Mesenchymal stem cell (in vitro differentiated cells and primary cell): ENCODE measurements around the gene PPP1R3F.
A peak's percentile ranks its signal among the peaks of the same experiment; 100 is the strongest.

Source experiments
- DNase-seq: peaks from one replicate; pipeline ENCODE4 v3.0.0-alpha.2; 2013
- H2AFZ ChIP-seq: one replicate; pipeline ENCODE4 v1.6.1; 2013; ENCODE audit warnings: low read depth, mild to moderate bottlenecking, control low read depth, inconsistent platforms, low read length, moderate library complexity
- H2AK5ac ChIP-seq: 2 replicates; pipeline ENCODE4 v1.6.1; 2013; ENCODE audit warnings: low read length, moderate library complexity, mild to moderate bottlenecking, inconsistent platforms; ENCODE audit not compliant: severe bottlenecking
- H2BK120ac ChIP-seq: one replicate; pipeline ENCODE4 v1.6.1; 2013; ENCODE audit warnings: low read depth, mild to moderate bottlenecking, inconsistent platforms, low read length, moderate library complexity
- H2BK12ac ChIP-seq, 2 experiments: one replicate each; pipeline ENCODE4 v1.6.1; 2013; ENCODE audit warnings: inconsistent platforms in 2 of 2, low read length in 2 of 2, mild to moderate bottlenecking in 2 of 2, moderate library complexity in 2 of 2, control low read depth in 1 of 2
- H2BK15ac ChIP-seq: one replicate; pipeline ENCODE4 v1.6.1; 2013; ENCODE audit warnings: mild to moderate bottlenecking, low read depth, inconsistent platforms; ENCODE audit not compliant: poor library complexity, severe bottlenecking
- H2BK5ac ChIP-seq: 2 replicates; pipeline ENCODE4 v1.6.1; 2013; ENCODE audit warnings: low read depth, mild to moderate bottlenecking, low read length, control low read depth, inconsistent platforms; ENCODE audit not compliant: poor library complexity, severe bottlenecking
- H3K14ac ChIP-seq, 2 experiments: one replicate each; pipeline ENCODE4 v1.6.1; 2013; ENCODE audit warnings: inconsistent platforms in 2 of 2, low read length in 2 of 2, control low read depth in 1 of 2, mild to moderate bottlenecking in 1 of 2, moderate library complexity in 1 of 2
- H3K18ac ChIP-seq, 2 experiments: one replicate each; pipeline ENCODE4 v1.6.1; 2013; ENCODE audit warnings: inconsistent platforms in 2 of 2, low read length in 2 of 2, control low read depth in 1 of 2, low read depth in 1 of 2, mild to moderate bottlenecking in 1 of 2
- H3K23ac ChIP-seq, 2 experiments: one replicate each; pipeline ENCODE4 v1.6.1; 2013; ENCODE audit warnings: inconsistent platforms in 2 of 2, low read length in 2 of 2, mild to moderate bottlenecking in 2 of 2, moderate library complexity in 2 of 2, control low read depth in 1 of 2
- H3K27ac ChIP-seq: 2 replicates; pipeline ENCODE4 v1.5.1; 2013; ENCODE audit warnings: mild to moderate bottlenecking, moderate library complexity, low read length, control low read depth, inconsistent platforms; ENCODE audit not compliant: poor library complexity, severe bottlenecking
- H3K27me3 ChIP-seq, 2 experiments: 2 replicates each; pipeline versions ENCODE4 v1.6.1 to v1.7.0; 2013; ENCODE audit warnings: low read length in 2 of 2, mild to moderate bottlenecking in 2 of 2, moderate library complexity in 2 of 2, control low read depth in 1 of 2, inconsistent platforms in 1 of 2; ENCODE audit not compliant: control insufficient read depth in 1 of 2, insufficient read depth in 1 of 2
- H3K36me3 ChIP-seq, 2 experiments: 2 replicates each; pipeline versions ENCODE4 v1.6.1 to v1.7.0; 2013; ENCODE audit warnings: low read length in 2 of 2, control low read depth in 1 of 2, inconsistent platforms in 1 of 2, low read depth in 1 of 2, mild to moderate bottlenecking in 1 of 2; ENCODE audit not compliant: insufficient read depth in 2 of 2, control insufficient read depth in 1 of 2
- H3K4ac ChIP-seq, 2 experiments: one replicate each; pipeline ENCODE4 v1.6.1; 2013; ENCODE audit warnings: inconsistent platforms in 2 of 2, low read length in 2 of 2, mild to moderate bottlenecking in 2 of 2, moderate library complexity in 2 of 2, control low read depth in 1 of 2, low read depth in 1 of 2
- H3K4me1 ChIP-seq: 2 replicates; pipeline ENCODE4 v1.6.1; 2013; ENCODE audit warnings: low read depth, low read length, control low read depth; ENCODE audit not compliant: control insufficient read depth, insufficient read depth
- H3K4me2 ChIP-seq: 2 replicates; pipeline ENCODE4 v1.6.1; 2013; ENCODE audit warnings: low read length, mild to moderate bottlenecking, inconsistent platforms; ENCODE audit not compliant: poor library complexity, severe bottlenecking
- H3K4me3 ChIP-seq, 2 experiments: 2 replicates each; pipeline versions ENCODE4 v1.5.1 to v1.7.0; 2013; ENCODE audit warnings: low read length in 2 of 2, mild to moderate bottlenecking in 2 of 2, control low read depth in 1 of 2, low read depth in 1 of 2; ENCODE audit not compliant: insufficient read depth in 1 of 2
- H3K79me1 ChIP-seq: replicated peaks from 2 replicates; pipeline ENCODE4 v1.6.1; 2013; ENCODE audit warnings: mild to moderate bottlenecking, control low read depth, low read length, inconsistent platforms; ENCODE audit not compliant: poor library complexity, severe bottlenecking
- H3K9ac ChIP-seq: 2 replicates; pipeline ENCODE4 v1.7.0; 2013; ENCODE audit warnings: mild to moderate bottlenecking, low read length, moderate library complexity
- H3K9me3 ChIP-seq: 2 replicates; pipeline ENCODE4 v1.7.0; 2013; ENCODE audit warnings: mild to moderate bottlenecking, low read length; ENCODE audit not compliant: control insufficient read depth
- H4K8ac ChIP-seq: one replicate; pipeline ENCODE4 v1.6.1; 2013; ENCODE audit warnings: inconsistent platforms, mild to moderate bottlenecking, low read length, moderate library complexity
- H4K91ac ChIP-seq: one replicate; pipeline ENCODE4 v1.6.1; 2013; ENCODE audit warnings: mild to moderate bottlenecking, low read length, inconsistent platforms
- WGBS: methylation state at CpG from one replicate; pipeline ENCODE4 v1.1.7; 2013; ENCODE audit warnings: mixed read lengths; 5-methylcytosine and 5-hydroxymethylcytosine counted together

PPP1R3F gene

GRCh38 chrX:49257846-49258748, 11.5 kb upstream of the PPP1R3F start:
- Histone ChIP-seq H2BK120ac (no peak overlapping the region), H3K4ac (no peak overlapping the region), H3K4me1 (no peaks in the 10 kb centered on the region), H3K14ac (no peak overlapping the region), H3K4me2 (no peak overlapping the region), H2AFZ (no peak overlapping the region), H3K4me3 (no peak overlapping the region), H3K27me3 (peaks cover 0 to 25% of the 10 kb centered on the region in 2 experiments), H4K8ac (no peak overlapping the region), H4K91ac (no peak overlapping the region), H3K27ac (no peak overlapping the region), H3K9ac (no peak overlapping the region), H3K18ac (no peak overlapping the region), H3K79me1 (no peaks in the 10 kb centered on the region), H2AK5ac (no peak overlapping the region), H3K23ac (no peak overlapping the region), H2BK15ac (no peak overlapping the region), H2BK12ac (no peak overlapping the region), H3K9me3 (peaks cover 4% of the 10 kb centered on the region), H3K36me3 (no peaks in the 10 kb centered on the region), H2BK5ac (no peak overlapping the region)
- DNase-seq = no peak
- WGBS = 90% methylated on average over 15 of the region's 20 CpGs

- H2BK5ac ChIP-seq = no peak overlapping the region
- H4K8ac ChIP-seq = no peak overlapping the region
- H2BK12ac ChIP-seq = no peak overlapping the region
- 94% methylated on average over 5 of the region's 5 CpGs for WGBS
- no peak overlapping the region for H3K23ac ChIP-seq
- no peak overlapping the region for H3K4me3 ChIP-seq
- H3K9me3 ChIP-seq = peaks cover 4% of the 10 kb centered on the region
- no peak overlapping the region for H4K91ac ChIP-seq
- no peak overlapping the region for H3K18ac ChIP-seq
- H2AFZ ChIP-seq = no peak overlapping the region
- no peak overlapping the region for H3K9ac ChIP-seq
- no peak for DNase-seq
- no peaks in the 10 kb centered on the region for H3K4me1 ChIP-seq
- H3K79me1 ChIP-seq = no peaks in the 10 kb centered on the region
- H3K14ac ChIP-seq = no peak overlapping the region
- H3K4me2 ChIP-seq = no peak overlapping the region
- no peaks in the 10 kb centered on the region for H3K36me3 ChIP-seq
- H2AK5ac ChIP-seq = no peak overlapping the region
- peaks cover 0 to 25% of the 10 kb centered on the region in 2 experiments for H3K27me3 ChIP-seq
- no peak overlapping the region for H3K4ac ChIP-seq
- no peak overlapping the region for H2BK15ac ChIP-seq
- H3K27ac ChIP-seq = no peak overlapping the region
- H2BK120ac ChIP-seq = peak overlapping the region; percentile 19
Measured at GRCh38 chrX:49258749-49259124, 10.9 kb upstream of the PPP1R3F start.

GRCh38 chrX:49260221-49260985, 9.2 kb upstream of the PPP1R3F start:
- no peaks in the 10 kb centered on the region for H3K4me1 ChIP-seq

GRCh38 chrX:49262603-49263002, 7.0 kb upstream of the PPP1R3F start:
- Histone ChIP-seq H3K14ac (no peak overlapping the region), H3K4me1 (no peaks in the 10 kb centered on the region), H3K36me3 (no peaks in the 10 kb centered on the region), H4K8ac (no peak overlapping the region), H3K4me3 (no peak overlapping the region), H3K79me1 (no peaks in the 10 kb centered on the region), H2BK5ac (no peak overlapping the region), H3K27ac (no peak overlapping the region), H2BK120ac (no peak overlapping the region), H3K4me2 (no peak overlapping the region), H3K18ac (no peak overlapping the region), H3K23ac (no peak overlapping the region), H3K9me3 (peaks cover 4% of the 10 kb centered on the region), H3K4ac (no peak overlapping the region), H2AFZ (no peak overlapping the region), H2AK5ac (no peak overlapping the region), H2BK12ac (no peak overlapping the region), H4K91ac (no peak overlapping the region), H3K9ac (no peak overlapping the region), H2BK15ac (no peak overlapping the region), H3K27me3 (peaks cover 0 to 27% of the 10 kb centered on the region in 2 experiments)
- no CpG with 5 or more reads among the region's 1 CpG for WGBS
- DNase-seq = no peak

More at GRCh38 chrX:49260221-49260985, 9.2 kb upstream of the PPP1R3F start:
- Histone ChIP-seq H2BK5ac (no peak overlapping the region), H3K4ac (no peak overlapping the region), H3K9me3 (peaks cover 4% of the 10 kb centered on the region), H3K27ac (no peak overlapping the region), H4K8ac (no peak overlapping the region), H3K14ac (no peak overlapping the region), H4K91ac (no peak overlapping the region), H3K4me2 (no peak overlapping the region), H3K23ac (no peak overlapping the region), H2BK120ac (no peak overlapping the region), H3K18ac (no peak overlapping the region), H3K79me1 (no peaks in the 10 kb centered on the region), H3K27me3 (peaks cover 0 to 26% of the 10 kb centered on the region in 2 experiments), H3K9ac (no peak overlapping the region), H3K36me3 (no peaks in the 10 kb centered on the region), H2AK5ac (no peak overlapping the region), H2BK15ac (no peak overlapping the region), H2BK12ac (no peak overlapping the region), H2AFZ (no peak overlapping the region), H3K4me3 (no peak overlapping the region)
- 96% methylated on average over 13 of the region's 17 CpGs for WGBS
- no peak for DNase-seq
